ENCODE measurements around the gene NRG2.

The NRG2 gene

GRCh38 chr5:139900546-139901250, 142.4 kb downstream of the NRG2 start:
- no peak for DNase-seq

- no peak for DNase-seq
Observed at GRCh38 chr5:139898981-139899380, 144.1 kb downstream of the NRG2 start.

GRCh38 chr5:139897982-139898381, 145.1 kb downstream of the NRG2 start:
- no peak for DNase-seq

- DNase-seq = no peak
Observed at GRCh38 chr5:139897342-139897741, 145.8 kb downstream of the NRG2 start.

GRCh38 chr5:139896718-139897117, 146.4 kb downstream of the NRG2 start:
- DNase-seq = no peak

GRCh38 chr5:139895647-139896046, 147.5 kb downstream of the NRG2 start:
- no peak for DNase-seq

- no peak for DNase-seq
Observed at GRCh38 chr5:139895046-139895445, 148.1 kb downstream of the NRG2 start.

- DNase-seq = no peak
Observed at GRCh38 chr5:139893873-139894272, 149.2 kb downstream of the NRG2 start.

- no peak for DNase-seq
Observed at GRCh38 chr5:139889410-139889809, 153.7 kb downstream of the NRG2 start.

GRCh38 chr5:139888370-139888769, 154.7 kb downstream of the NRG2 start:
- DNase-seq = no peak

GRCh38 chr5:139886213-139886612, 156.9 kb downstream of the NRG2 start:
- no peak for DNase-seq

GRCh38 chr5:139885857-139886208, 157.3 kb downstream of the NRG2 start:
- no peak for DNase-seq

GRCh38 chr5:139885172-139885856, 157.8 kb downstream of the NRG2 start:
- no peak for DNase-seq

GRCh38 chr5:139884734-139885133, 158.4 kb downstream of the NRG2 start:
- no peak for DNase-seq

- no peak for DNase-seq
Observed at GRCh38 chr5:139884144-139884543, 159.0 kb downstream of the NRG2 start.

- DNase-seq = peak; percentile 27
Observed at GRCh38 chr5:139882961-139883539, 160.0 kb downstream of the NRG2 start.

- DNase-seq = no peak
Observed at GRCh38 chr5:139882316-139882715, 160.8 kb downstream of the NRG2 start.

- no peak for DNase-seq
Observed at GRCh38 chr5:139881143-139881733, 161.9 kb downstream of the NRG2 start.

- DNase-seq = no peak
Observed at GRCh38 chr5:139880416-139881142, 162.5 kb downstream of the NRG2 start.

- DNase-seq = no peak
Observed at GRCh38 chr5:139878093-139878492, 165.0 kb downstream of the NRG2 start.

- no peak for DNase-seq
Observed at GRCh38 chr5:139877129-139877597, 165.9 kb downstream of the NRG2 start.

GRCh38 chr5:139875957-139876356, 167.1 kb downstream of the NRG2 start:
- DNase-seq = no peak
